ENCODE measurements around the gene TOP2A.
"Not testable (repeated sequence)": the region's sequence is repeated elsewhere in the genome, so short reads cannot be mapped to it uniquely, and the experiment has no call there.

Gene TOP2A

DNA sequence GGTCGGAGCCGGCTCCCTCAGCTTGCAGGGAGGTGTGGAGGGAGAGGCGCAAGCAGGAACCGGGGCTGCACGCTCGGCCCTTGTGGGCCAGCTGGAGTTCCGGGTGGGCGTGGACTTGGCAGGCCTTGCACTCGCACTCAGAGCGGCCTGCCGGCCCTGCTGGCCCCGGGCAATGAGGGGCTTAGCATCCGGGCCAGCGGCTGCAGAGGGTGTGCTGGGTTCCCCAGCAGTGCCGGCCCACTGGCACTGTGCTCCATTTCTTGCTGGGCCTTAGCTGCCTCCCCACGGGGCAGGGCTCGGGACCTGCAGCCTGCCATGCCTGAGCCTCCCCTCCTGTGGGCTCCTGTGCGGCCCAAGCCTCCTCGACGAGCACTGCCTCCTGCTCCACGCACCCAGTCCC is 41.9 kb downstream of the TOP2A start:
- not testable (repeated sequence) for DNase-seq

DNA sequence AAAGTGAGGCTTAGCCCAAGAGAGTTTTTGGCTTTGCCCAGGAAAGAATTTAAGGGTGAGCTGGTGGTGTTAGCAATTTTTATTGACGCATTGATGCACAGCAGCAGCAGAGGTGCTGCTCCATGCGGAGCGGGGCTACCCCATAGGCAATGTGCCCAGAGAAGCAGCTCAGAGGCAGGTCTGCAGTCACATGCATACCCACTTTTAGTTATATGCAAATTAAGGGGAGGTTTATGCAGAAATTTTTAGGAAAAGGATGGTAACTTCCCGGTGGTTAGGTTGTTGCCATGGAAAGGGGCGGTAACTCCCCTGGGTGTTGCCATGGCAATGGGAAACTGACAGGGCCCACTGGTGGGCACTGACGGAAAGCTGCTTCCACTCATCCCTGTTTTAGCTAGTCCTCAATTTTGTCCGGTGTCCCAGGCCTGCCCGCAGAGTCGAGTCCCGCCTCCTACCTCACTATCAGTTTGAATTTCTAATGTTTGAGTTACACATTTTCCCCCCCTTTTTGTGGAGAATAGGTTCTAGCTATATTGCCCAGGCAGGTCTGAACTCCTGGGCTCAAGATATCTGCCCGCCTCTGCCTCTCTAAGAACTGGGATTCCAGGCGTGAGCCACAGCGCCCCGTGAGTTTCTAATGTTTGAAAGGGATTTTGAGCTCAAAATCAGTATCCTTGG is 42.7 kb downstream of the TOP2A start:
- no peak for DNase-seq

DNA sequence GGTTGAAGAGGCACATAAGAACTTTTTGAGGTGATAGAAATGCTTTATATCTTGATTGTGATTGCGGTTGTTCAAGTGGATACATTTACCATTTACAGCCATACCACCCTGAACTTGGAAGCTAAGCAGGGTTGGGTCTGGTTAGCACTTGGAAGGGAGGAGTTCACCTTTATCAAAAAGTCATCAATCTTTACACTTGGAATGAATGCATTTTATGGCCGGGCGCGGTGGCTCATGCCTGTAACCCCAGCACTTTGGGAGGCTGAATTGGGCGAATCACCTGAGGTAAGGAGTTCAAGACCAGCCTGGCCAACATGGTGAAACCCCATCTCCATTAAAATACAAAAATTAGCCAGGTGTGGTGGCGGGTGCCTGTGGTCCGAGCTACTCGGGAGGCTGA is 43.7 kb downstream of the TOP2A start:
- no peak for DNase-seq

DNA sequence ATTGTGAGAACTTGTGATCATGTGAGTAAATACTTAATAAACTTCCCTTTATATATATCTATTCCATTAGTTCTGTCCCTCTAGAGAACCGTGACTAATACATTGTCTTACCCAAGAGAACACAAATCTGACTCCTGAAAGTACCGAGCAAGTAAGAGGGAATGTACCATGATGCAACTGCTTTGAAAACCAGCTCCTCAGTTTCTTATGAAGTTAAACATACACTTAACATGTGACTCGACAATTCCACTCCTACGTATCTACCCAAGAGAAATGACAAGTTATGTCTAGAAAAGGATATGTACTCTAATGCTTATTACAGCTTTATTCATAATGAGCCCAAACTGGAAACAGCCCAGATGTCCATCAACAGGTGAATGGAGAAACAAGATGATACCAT is 44.4 kb downstream of the TOP2A start:
- DNase-seq = no peak

GRCh38 chr17:40372644-40373043 is 45.1 kb downstream of the TOP2A start:
- not testable (repeated sequence) for DNase-seq

DNA sequence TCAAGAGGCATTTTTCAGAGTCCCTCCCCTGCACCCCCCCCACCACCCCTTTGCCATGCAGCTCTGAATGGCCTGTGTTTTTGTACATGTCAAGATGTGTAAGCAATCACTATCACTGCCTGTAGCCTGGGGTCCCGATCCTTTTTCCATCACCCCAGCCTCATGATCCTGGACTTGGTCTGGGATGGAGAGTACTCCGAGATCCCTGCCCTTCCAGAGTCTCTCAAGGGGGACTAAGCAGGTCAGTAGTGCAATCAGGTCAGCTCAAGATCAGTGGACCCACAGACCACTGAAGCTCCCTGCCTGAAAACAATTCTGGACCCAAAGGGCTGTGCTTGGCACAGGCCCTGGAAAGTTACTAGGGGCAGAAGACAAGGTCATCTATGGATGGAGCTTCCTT is 45.7 kb downstream of the TOP2A start:
- DNase-seq = no peak

GRCh38 chr17:40371261-40371929 is 46.3 kb downstream of the TOP2A start:
- DNase-seq = no peak

DNA sequence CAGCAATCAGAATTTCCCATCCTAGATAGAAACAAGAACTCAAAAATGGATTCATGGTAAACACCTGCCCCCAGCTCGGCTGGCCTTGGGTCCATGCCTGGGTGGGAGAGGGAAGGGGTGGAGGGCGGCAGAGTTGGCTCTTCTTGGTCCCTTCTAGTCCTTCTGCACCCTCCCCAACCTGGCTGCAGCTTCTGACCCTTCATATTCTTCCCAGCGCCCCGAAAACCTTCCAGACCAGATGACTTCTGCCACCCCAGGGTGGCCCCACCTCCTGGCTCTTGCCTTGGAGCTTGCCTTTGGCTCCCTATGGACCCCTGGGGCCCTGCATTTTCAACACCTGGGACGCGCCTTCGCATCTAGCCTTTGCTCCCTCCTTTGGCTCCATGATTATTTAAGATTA is 47.8 kb downstream of the TOP2A start:
- DNase-seq = no peak

DNA sequence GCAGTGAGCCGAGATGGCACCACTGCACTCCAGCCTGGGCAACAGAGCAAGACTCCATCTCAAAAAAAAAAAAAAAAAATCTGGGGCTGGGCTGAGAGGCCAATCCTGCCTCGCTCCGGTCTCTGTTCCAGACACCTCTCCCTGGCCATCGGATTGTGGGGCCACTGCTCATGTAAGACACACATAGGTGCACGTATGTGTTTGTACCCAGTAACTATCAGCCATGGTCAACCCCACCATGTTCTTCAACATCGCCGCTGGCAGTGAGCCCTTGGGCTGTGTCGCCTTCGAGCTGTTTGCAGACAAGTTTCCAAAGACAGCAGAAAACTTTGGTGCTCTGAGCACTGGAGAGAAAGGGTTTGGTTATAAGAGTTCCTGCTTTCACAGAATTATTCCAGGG is 50.0 kb downstream of the TOP2A start:
- not testable (repeated sequence) for DNase-seq

GRCh38 chr17:40366861-40367518 is 50.7 kb downstream of the TOP2A start:
- DNase-seq = no peak

DNA sequence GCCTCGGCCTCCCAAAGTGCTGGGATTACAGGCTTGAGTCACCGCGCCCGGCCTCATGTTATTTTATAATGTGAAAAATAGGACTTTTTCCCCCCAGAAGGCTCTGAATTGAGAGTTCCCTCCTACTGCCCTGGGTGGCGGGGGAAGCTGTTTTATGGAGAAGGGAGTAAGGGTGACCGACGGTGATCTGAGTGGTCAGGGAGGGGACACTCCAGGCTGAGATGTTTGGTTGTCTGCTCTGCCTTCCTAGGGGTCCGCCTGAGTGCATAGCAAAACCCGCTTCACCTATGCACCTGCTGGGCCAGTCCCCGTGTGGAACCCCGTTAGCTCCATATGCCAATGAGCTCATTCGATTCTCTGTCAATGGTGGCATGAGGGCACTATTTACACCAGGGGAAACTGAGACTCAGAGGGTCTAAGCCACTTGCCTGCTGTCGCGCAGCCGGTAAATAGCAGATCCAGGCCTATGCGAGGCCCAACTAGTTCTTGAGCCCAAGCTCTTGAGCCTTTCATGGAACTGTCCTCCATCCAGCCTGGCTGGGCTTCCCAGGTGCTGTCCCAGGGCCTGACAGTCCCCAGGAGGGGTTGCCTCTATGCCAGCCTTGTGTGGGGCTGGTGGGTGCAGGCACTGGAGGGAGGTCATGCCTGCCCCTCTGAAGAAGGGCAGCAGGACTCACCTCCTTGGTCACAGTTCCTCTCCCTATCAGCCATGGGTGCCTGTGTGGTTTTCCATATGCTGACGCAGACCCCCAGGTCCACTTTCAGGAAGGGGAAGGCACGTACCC is 51.4 kb downstream of the TOP2A start:
- no peak for DNase-seq

- no peak for DNase-seq
Measured at GRCh38 chr17:40364906-40365305, 52.8 kb downstream of the TOP2A start.

- DNase-seq = no peak
Measured at GRCh38 chr17:40364121-40364861, 53.4 kb downstream of the TOP2A start, which contains the start of gene GJD3. GJD3 (minus strand) TSS chr17:40364737; CDS start chr17:40363815, 922 bp downstream.

DNA sequence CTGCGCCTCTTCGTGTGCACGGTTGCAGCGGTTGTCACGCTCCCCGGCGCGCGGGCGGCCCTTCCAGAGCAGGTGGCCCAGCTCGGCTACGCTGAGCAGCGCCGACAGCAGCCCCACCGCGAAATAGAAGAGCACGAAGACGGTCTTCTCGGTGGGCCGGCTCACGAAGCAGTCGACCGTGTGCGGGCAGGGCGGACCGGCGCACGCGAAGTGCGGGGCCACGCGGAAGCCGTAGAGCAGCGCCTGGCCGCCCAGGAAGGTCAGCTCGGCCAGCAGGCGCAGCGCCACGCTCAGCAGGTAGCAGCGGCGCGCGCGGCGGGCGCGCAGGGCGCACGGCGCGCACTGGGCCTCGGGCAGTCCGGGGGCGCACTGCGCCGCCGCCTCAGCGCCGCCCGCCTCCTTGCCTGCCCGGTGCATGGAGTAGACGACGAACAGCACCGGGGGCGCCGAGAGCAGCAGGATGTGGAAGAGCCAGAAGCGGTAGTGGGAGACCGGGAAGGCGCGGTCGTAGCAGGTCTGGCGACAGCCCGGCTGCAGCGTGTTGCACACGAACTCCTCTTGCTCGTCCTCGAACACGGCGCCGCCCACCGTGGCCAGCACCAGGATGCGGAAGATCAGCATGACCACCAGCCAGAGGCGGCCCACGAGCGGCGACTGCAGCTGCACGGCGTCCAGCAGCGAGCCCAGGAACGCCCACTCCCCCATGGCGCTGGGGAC is 54.4 kb downstream of the TOP2A start:
- no peak for DNase-seq

GRCh38 chr17:40362696-40363110 is 55.0 kb downstream of the TOP2A start:
- DNase-seq = peak; percentile 50 to 67 (median 60)

- DNase-seq = no peak
Measured at GRCh38 chr17:40361925-40362695, 55.6 kb downstream of the TOP2A start.

- DNase-seq = no peak
Measured at GRCh38 chr17:40361063-40361924, 56.4 kb downstream of the TOP2A start.

DNA sequence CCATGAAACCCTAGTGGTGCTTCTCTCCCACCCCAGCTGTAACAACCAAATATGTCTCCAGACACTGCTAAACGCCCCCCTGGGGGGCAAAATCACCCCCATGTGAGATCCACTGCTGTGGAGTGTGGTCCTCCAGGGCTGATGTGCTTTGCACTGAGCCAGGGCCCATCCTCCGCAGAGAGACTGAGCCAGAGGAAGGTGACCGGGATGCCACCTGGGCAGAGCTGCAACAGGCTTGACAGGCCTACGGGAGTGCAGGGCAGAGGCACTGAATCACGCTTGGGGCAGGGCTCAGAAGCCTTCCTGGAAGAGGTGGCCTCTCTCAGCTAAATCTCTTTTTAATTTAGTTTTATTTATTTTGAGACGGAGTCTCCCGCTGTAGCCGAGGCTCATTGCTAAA is 57.6 kb downstream of the TOP2A start:
- DNase-seq = no peak

- DNase-seq = peak; percentile 76 to 92 (median 79)
Measured at GRCh38 chr17:40358323-40359038, 59.2 kb downstream of the TOP2A start.
